ENCODE data around the gene MED26.

The MED26 gene

GRCh38 chr19:16587833-16588823 lies 39.9 kb downstream of the MED26 start:
- DNase-seq, result peak; percentile 72

- DNase-seq, result peak; percentile 58
These were observed 40.8 kb downstream of the MED26 start for GRCh38 chr19:16586991-16587832.

GRCh38 chr19:16586477-16586871 lies 41.5 kb downstream of the MED26 start:
- DNase-seq, result no peak

GRCh38 chr19:16585808-16586476 lies 42.1 kb downstream of the MED26 start:
- DNase-seq, result peak; percentile 55

GRCh38 chr19:16585094-16585801 lies 42.8 kb downstream of the MED26 start:
- no peak for DNase-seq

- DNase-seq, result peak; percentile 95
These were observed 43.5 kb downstream of the MED26 start for GRCh38 chr19:16584248-16585093.

- no peak for DNase-seq
These were observed 45.3 kb downstream of the MED26 start for GRCh38 chr19:16582486-16583261.

- DNase-seq, result no peak
These were observed 46.0 kb downstream of the MED26 start for GRCh38 chr19:16581971-16582343.

GRCh38 chr19:16581145-16581970 lies 46.6 kb downstream of the MED26 start:
- no peak for DNase-seq

GRCh38 chr19:16579381-16579780 lies 48.6 kb downstream of the MED26 start:
- DNase-seq, result no peak

- no peak for DNase-seq
These were observed 50.4 kb downstream of the MED26 start for GRCh38 chr19:16577531-16577985.

- DNase-seq, result no peak
These were observed 51.1 kb downstream of the MED26 start for GRCh38 chr19:16576690-16577530.

- DNase-seq, result no peak
These were observed 51.9 kb downstream of the MED26 start for GRCh38 chr19:16575861-16576689.

- DNase-seq, result no peak
These were observed 52.7 kb downstream of the MED26 start for GRCh38 chr19:16575282-16575681.

- DNase-seq, result no peak
These were observed 54.1 kb downstream of the MED26 start for GRCh38 chr19:16573925-16574324.

GRCh38 chr19:16573296-16573695 lies 54.7 kb downstream of the MED26 start:
- DNase-seq, result no peak

- DNase-seq, result peak; percentile 94
These were observed 55.4 kb downstream of the MED26 start, which contains the start of gene SLC35E1 for GRCh38 chr19:16572332-16573211. Gene SLC35E1 (minus strand): TSS chr19:16572415. CDS start chr19:16572364, 51 bp downstream.

Data from CD4-positive, alpha-beta T cell treated with Interleukin-21 for 1 hour (primary cell).